ENCODE results near the gene PANX3. TPM values are rescaled to one million over a fixed set of nuclear protein-coding genes. Genes with fewer than 3 reads are reported as not detected.
A peak's percentile ranks its signal among the peaks of the same experiment; 100 is the strongest.

The PANX3 gene
- total and polyA plus RNA-seq, 9 of the 15 experiments (the other 6 are each of a cell fraction or from before 2014, with no cell fraction given): 0.09 to 0.69 (median 0.39) TPM

- TF ChIP-seq ZNF165 (CRISPR knock-in tag; IDR thresholded peaks at IDR 0.05; ENCODE audit: borderline replicate concordance) (no peak), KAT2B (IDR thresholded peaks at IDR 0.05; ENCODE audit: low read depth, low read length) (no peak), KLF13 (tag; IDR thresholded peaks at IDR 0.05; ENCODE audit: borderline replicate concordance, low read depth) (no peak), ZBTB9 (CRISPR knock-in tag; IDR thresholded peaks at IDR 0.05) (no peak), ZNF282 (CRISPR knock-in tag; IDR thresholded peaks at IDR 0.05) (no peak), SMARCA4 (IDR thresholded peaks at IDR 0.05) (peak; percentile 95), ZNF316 (IDR thresholded peaks at IDR 0.05) (no peak), CBX3 (IDR thresholded peaks at IDR 0.05; ENCODE audit: borderline replicate concordance in 1 of 2, low read length in 2 of 2) (peak in 1 of 2 experiments; percentile 63; a peak in 1 of 3 replicates), ELF4 (CRISPR knock-in tag; IDR thresholded peaks at IDR 0.05) (0 out of 2 replicates have a peak, but pooled peaks have one; percentile 23), IRF1 (CRISPR knock-in tag; IDR thresholded peaks at IDR 0.05; ENCODE audit: borderline replicate concordance) (no peak), FOXP4 (CRISPR knock-in tag; IDR thresholded peaks at IDR 0.05; ENCODE audit: borderline replicate concordance) (no peak), CBFA2T2 (conservative IDR thresholded peaks at IDR 0.05) (peak; percentile 98), HLTF (IDR thresholded peaks at IDR 0.05) (peak; percentile 87; the same call in 1 of the 2 replicates), CREM (IDR thresholded peaks at IDR 0.05; ENCODE audit: low read depth) (no peak), E2F8 (IDR thresholded peaks at IDR 0.05; ENCODE audit: low read depth, partially characterized antibody) (no peak), NKRF (IDR thresholded peaks at IDR 0.05; ENCODE audit: borderline replicate concordance) (no peak), ZNF780A (CRISPR knock-in tag; IDR thresholded peaks at IDR 0.05) (no peak), SRF (CRISPR knock-in tag; IDR thresholded peaks at IDR 0.05) (no peak), ARNT (IDR thresholded peaks at IDR 0.05) (peak; percentile 80 to 83; a peak in 3 of 4 replicates), FOXK1 (CRISPR knock-in tag; IDR thresholded peaks at IDR 0.05; ENCODE audit: borderline replicate concordance) (no peak)
Measured at GRCh38 chr11:124667601-124668000, 56.4 kb downstream of the PANX3 start (continued).

Data from K562 (cell line).